HEK293 (cell line): ENCODE results near the gene CNKSR3.

Source experiments
- CTCF ChIP-seq: fragments of 450-650 bp; formaldehyde crosslinking; IDR thresholded peaks from 2 replicates; pipeline ENCODE4 v1.5.1; 2016; ENCODE audit warnings: missing biosample characterization, missing genetic modification characterization
- ZNF341 ChIP-seq: fragments of 450-650 bp; formaldehyde crosslinking; IDR thresholded peaks from 2 replicates; pipeline ENCODE4; 2016; ENCODE audit warnings: low read depth, missing biosample characterization, missing genetic modification characterization

DNA sequence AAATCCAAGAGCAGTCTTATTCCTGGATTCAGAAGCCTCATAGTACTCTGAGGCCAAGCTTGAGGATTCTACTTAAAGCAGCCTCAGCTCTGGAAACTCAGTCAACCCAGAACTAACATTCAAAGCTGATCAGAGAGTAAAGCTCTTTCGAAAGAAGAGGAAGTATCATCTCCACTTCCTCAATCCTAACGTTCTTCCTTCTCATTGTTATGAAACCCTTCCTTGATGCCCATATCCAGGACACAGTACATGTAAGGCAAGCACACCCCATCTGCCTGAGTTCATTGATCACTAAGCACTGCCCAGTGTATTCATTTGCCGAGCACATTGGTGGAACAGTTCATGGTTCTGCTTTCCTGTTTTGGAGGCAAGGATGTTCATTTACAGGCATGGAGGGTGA is 153.8 kb downstream of the CNKSR3 start, which contains the start of gene IPCEF1:
- no peak for TF ChIP-seq CTCF (tag by site-specific recombination)
- TF ChIP-seq ZNF341 (tag by site-specific recombination): no peak
